Fibroblast of skin of scalp (primary cell): ENCODE data around the gene CIROP.

Experiments used
- DNase-seq: peaks from one replicate; pipeline ENCODE4 v3.0.0-alpha.2; 2013

CIROP gene

DNA sequence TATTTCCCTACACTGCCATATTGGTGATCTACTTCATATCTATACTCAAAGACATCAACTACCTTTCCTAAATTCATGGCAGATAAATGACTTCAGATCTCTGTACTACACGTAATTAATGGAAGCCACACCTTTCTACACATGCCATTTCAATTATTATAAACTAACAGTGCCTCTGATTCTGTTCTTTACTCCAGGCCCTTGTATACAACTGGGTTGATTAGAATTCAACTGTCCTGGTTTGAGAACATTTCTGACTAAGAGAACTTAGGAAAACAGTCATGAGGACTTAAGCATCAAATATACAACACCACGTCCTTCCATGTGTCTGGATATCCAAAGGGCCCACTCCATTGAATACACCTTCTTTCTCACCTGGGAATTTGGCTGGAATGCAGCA, 11.7 kb downstream of the CIROP start:
- no peak for DNase-seq

DNA sequence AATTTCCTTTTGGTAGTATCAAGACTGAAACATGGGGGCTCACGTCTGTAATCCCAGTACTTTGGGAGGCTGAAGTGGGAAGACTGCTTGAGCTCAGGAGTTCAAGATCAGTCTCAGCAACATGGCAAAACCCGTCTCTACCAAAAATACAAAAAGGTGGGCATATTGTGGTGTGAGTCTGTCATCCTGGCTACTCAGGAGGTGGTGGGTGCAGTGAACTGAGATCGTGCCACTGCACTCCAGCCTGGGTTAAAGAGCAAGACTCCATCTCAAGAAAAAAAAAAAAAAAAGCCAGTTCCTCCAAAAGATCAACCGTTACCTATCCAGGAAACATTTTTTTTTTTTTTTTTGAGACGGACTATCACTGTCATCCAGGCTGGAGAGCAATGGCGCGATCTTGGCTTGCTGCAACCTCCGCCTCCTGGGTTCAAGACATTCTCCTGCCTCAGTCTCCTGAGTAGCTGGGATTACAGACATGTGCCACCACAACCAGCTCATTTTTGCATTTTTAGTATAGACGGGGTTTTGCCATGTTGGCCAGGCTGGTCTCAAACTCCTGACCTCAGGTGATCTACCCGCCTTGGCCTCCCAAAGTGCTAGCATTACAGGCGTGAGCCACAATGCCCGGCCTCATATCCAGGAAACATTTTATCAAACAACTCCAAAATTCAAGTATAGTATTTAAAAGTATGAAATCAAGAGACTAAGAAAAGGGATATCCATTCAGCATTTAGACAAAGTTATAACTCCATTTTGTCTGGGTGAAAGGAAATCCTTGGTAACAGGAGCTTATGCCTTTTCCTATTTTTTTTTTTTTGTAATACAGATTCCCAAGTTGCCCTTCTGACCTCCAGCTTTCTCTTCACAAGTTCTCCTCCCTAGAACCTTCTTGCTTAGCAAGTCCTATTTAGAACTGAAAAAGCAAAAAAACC, 13.2 kb downstream of the CIROP start:
- no peak for DNase-seq

DNA sequence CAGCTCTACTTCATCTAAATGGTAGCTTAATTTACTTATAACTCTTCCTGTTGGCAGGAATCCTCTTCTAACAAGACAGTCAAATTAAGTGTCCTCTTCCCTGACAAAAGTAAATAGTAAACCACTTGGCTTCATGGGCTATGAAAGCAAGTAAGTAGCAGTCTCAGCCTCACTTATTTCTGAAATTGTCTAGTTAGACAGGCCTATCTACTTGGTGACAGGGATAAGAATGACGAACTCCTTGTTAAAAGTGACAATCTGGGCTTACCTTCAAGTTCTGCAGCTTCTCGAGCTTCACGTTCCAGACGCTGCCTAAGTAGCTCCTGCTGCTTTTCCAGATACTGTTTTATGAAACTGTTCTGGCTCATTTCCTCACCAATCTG, 14.5 kb downstream of the CIROP start:
- no peak for DNase-seq

DNA sequence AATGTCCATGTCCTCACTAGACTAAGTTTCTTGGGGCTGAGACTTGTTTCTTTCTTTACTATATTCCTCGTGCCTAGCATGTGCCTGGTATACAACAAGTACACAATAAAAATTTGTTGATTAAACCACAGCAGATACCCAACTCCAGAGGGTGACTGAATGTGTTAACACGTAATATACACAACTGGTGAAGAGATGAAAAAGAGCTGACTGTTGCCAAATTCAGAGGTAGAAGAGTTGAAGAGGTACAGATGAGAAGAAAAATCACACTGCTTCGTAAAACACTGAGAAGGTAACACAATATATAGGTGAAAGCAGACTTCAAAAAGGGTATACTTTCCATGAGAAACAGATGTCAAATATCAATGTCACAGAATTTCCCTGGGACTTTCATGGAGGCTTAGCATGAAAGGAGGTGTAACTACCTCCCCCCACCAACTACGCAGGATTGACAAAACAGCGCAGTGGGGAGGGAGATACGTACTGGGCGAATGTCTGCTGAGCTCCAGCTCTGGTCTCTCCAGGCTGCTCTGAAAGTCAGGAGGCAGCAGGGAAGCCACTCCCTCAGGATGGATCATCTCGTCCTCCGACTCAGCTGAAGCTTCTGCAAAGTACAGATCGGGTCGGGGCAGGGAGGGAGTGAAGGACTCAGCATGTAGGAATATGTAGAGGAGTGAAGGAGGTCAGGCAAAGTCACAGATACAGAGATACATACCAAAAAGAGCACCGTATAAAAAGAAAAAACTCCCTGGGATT, 15.1 kb downstream of the CIROP start:
- DNase-seq = no peak

DNA sequence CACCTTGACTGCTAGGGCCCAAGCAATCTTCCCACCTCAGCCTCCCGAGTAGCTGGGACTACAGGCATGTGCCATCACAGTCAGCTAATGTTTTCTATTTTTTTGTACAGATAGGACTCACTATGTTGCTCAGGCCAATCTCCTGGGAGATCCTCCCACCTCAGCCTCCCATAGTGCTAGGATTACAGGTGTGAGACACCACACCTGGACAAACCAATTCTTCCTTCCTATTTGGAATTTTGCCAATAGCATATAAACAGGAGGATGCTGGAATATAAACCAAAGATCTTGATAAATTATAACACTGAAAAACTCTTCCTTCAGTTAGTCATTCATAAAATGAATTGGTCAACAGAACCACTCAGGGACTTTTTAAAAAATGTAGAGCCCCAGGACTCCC, 18.2 kb downstream of the CIROP start:
- DNase-seq = no peak

DNA sequence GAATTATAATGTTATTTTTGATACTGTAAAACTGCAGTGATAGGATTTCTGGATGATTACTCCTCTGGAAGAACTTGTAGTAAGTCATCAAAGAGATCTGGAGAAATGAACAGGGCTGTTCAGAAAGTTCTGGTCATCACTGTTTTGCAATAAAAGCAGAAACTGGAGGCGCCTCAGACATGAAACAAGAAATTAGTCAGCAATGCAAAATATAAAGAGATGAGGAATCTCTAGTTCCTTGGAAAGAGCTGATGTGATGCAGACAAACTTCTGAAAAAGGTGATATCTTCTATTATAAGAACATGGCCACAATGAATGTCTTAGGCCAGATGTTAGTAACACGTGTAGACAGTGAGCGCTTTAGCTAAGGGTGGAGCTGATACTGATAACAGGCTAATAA, 19.3 kb downstream of the CIROP start:
- no peak for DNase-seq

DNA sequence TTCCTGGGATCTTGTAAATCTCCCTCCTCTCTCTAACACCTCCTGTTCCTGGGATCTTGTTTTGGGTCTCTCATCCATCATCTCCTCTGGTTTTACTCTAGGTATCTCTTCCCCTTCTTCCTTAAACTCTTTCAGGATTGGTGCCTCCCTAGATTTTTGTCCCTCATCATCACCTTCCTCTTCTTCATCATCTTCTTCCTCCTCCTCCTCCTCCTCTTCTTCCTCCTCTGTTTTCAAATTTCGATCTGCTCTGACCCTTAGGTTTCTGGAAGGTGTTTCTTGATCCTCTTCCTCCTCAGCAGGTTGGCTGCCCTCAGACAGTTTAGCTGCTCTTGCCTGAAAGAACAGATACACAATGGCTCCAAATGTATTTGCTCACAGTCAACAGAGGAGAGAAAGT, 24.3 kb downstream of the CIROP start:
- no peak for DNase-seq

DNA sequence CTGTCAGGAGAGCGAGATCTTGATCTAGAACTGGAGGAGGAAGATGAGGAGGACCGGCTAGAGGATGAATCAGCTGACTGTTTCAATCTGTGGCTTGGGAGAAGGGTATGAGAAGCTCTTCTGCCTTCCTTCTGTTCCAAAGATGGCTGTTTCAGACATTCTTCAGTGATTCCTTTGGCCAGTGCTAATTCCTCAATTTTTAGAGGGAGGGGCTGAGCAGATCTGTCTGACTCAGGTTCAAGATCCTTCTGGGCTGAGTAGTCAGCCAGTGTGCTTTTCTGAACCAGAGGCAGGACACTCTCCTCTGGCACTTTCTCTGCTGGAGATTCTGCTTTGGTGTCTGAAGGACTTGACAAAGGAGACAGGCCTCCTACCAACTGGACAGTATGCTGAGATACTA, 25.1 kb downstream of the CIROP start:
- DNase-seq = peak; percentile 49

DNA sequence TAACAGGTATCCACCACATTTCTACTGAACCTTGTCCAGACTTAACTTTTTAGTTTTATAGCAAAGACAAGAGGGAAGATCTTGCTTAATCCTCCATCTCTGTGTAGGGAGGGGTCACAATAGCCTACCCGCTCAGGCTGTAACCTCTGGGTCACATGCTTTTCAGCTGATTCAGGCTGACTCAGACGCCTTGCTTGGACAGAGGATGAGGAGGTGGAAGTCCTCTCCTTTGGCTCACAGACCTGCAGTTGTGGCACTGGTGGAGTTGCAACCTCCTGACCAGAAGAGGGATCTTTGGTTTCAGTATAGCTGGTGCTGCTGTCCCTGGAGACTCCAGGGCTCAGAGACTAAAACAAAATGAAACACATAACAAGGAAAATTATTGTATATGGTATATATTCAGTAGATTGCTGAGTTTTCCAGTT, 26.1 kb downstream of the CIROP start:
- DNase-seq = peak; percentile 86

DNA sequence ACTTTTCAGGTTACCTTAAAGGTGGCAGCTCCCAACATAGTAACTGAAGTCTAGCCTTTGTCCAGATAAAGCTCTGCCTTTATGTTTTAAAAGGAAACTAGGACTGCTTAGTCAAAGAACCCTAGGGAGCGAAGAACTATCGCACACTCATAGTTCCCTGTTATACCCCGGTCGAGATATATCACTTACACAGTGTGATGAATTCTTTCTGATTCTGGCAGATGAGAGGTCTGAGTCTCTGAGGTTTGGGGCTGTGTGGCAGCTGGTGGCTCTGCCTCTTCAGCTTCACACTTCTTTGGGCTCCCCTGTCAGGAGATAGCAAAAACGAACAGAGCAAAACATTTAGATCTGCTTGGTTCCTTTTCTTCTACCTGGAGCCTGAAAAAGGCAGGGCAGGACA, 26.8 kb downstream of the CIROP start:
- DNase-seq = no peak

DNA sequence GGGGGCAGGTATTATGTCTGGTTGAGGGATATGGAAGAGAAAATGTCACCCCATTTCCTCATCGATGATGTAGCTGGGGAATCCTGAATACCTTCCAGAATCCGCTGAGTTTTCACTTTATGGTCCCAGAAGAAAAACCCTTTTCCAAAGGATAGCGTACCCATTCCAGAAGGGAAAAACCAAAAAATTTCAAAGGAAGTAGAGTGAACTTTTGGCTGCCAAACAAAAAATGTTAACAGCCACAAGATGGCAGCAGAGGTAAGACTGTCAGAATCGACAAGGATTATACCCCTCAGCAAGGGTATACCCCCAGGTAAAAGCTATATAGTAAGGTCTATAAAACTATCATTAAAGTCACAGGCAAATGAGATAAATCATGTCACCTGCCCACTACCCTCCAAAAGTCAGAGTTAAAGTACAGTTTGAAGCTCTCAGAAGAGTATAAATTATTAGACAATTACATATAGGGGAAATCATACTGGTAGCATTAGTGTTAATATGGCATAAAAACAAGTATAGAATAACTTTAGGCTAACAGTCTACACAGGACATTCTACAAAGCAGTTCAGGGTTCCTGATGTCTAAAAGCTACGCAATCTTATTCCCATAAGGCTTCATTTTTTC, 27.9 kb downstream of the CIROP start:
- DNase-seq = no peak

DNA sequence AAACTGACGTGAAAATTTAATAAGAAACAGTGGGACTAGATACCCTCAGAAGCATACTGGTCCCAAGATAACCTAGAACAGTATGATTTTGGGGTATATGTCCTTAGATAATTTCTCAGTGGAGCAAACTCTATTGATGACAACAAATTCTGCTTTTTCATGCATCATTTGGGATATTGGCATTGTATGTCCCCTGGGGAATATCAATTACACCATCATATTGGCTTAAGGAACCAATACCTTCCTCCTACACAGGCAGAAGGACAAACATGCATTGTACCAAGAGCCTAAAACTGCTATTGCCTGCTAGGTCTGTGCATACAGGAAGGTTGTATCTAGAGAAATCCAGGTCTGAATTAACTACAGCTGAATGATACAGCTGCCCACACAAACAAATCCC, 29.9 kb downstream of the CIROP start:
- DNase-seq = no peak

DNA sequence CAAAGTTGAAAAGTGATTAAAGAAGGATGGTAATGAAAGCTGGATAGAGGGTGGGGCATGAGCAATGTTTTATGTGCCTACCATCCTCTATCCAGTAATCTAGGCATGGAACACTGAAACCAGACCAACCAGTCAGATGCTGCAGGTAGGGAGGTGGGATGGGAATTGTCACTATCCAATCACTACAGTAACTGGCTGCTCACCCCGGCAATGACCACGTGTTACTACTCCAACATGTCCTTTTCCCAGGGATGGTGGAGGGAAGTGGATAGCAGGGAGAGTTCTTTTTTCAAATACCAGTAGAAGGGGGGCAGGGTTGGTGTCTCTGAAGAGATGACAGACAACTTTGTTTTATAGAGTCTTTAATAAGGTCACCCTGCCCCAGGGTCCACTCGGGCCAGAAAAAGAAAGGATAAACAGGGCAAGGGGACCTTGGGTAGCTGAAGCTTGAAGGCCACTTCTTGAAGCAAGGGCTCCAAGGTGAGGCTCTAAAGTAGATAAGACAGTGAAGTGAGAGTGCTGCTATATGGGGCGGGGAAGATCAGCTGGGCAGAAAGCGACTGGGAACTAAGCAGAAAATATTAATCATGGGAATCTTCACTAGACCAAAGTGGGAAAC, 32.8 kb downstream of the CIROP start:
- no peak for DNase-seq

DNA sequence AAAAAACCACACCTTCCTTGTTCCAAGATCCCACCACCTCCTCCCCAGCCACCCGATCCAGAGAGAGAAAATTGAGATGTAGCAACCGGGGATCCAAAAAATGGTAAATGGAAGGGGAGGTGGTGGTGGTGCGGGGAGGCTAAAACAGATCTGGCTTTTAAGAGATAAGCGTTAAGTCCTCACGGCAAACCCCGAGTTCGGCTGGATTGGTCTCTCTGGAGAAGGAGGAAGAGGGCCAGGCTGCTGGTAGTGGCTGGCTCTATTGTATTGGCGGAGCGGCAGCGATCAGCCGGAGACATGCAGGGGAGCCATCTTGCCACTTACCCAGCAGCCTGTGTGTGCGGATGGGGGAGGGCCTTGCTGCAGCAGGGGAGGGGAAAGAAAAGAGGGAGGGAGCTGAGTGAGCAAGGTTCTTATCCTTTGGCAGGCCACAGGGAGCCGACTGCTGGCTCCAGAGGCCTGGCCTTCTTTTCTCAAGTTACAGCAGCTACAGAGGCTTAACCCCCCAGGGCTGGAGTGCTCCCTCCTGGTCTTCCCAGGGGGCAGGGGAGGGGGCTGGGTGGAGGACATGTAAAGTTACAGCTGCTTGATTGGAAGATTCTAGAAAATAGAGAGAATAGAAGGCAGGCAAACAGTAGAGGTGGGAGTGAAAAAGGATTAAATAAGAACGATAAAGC, 33.4 kb downstream of the CIROP start:
- DNase-seq = peak; percentile 94

DNA sequence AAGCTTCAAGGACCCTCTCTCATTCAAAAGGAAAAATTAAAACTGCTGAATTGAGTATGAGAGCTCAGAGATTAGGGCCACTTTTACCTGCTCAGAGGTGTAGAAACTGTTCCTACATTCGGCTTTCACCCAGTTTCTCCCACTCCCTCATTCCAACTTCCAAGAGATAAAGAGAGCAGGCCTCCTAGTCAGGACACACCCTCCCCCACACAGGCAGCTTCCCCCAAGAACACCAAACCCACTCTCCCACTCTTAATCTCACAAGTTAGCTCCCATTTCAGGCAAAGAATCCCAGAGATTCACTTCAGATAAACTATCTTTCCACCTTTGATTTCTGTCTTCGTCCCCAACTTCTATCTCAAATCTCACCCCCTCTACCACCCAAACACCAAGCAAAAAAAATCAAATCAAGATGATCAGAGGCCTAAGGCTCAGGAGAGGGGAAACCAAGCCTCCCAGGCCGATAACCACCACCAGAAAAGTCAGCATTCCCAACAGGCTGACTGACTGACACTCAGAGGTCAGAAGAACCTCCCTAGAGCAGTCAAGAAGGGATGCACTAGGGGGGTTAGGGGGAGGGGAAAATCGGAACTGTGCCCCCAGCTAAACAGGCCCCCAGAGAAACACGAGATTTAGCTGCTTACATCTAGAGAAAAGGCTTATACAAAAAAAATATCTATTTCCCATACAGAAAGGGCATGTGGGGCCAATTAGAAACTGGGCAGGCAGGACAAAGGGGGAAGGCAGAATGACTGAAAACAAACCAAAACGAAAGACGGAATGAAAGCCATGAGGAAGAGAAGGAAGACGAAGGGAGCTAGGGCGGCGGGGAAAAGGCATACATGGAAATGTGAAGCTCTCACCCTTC, 34.3 kb downstream of the CIROP start:
- no peak for DNase-seq

DNA sequence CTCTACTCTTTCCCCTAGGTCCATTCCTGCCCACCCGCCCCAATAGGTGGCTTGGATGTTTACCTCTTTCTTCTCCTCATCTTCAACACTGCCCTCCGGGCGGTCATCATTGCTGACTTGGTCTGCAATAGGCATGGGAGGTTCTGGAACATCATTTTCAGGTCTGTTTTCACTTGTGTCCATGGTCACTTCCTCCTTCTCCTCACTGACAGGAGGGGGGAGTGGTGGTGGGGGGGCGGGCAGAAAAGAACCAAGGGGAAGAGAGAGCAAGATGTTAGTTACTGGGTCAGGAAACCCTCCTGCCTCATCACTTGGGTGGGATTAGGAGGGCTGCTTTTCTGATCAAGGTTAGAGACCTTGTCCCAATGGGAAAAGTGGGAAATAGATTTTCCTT, 35.4 kb downstream of the CIROP start:
- no peak for DNase-seq

DNA sequence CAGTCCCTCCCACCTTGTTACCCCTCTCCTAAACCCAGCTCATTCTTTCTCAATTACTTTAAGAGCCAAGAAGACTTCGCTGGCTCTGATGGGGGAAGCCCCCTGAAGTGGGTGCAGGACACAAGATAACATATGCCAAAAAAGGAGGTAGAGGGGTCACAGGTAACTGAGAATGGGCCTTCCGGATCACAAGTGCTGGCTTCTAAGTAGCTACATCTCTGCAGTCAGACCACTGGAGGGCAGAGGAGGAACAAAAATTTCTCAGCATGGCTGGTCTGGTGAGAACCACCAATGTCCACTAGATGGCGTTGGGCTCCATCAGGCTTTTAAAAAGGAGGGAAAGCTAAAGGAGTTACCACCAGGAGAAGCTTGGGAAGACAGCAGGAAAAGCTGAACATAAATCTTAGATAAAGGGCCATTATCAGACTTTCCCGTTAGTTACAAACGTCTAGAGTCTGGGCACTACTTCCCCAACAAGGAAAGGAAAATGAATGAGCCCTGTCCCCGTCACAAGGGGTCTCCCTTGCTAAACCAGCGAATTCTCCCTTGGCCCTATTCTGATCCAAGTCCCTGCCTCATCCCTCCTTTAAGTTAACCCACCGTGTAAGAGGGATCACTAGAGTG, 35.9 kb downstream of the CIROP start:
- DNase-seq = peak; percentile 91

DNA sequence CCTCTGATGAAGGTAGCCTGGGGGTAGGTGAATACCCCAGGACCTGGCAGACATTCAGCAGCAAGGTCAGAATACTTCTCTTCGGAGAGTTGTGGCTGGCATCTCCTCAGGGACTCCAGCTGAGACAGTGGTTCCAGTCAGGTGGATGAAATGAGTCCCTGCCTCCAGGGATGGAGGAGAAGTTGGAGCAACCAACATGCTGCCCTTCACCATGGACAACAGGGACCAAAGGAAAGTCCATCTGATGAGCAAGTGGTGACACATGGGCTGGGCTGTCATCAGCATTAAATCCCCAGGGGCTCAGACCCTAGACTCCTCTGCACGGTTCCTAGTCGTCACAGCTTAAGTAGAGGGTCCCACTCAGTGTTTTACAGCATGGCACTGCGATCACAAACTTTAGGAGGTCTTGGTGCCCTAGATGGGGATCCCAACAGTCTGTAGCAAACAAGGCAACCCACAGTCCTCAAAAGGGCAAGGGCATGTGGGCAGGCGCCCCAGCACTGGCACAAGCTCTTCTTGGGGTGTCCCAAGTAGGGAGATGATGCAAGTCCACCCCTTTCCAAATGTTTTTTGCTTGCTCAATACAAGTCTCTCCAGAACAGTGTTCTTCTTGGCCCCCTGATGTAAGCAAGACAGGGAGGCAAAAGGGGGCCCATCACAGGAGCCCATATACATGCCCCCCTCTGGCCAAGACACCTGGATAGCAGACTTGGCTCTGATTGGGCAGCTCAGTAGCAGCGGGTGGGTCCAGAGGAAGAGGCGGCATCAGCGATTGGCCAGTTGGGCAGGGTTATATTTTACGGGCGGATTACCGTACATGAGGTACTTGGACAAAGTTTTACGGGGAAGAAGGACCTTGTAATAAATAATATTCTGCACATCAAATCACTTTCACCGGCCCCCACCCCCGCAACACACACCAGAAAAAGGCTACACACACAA, 36.7 kb downstream of the CIROP start:
- no peak for DNase-seq

DNA sequence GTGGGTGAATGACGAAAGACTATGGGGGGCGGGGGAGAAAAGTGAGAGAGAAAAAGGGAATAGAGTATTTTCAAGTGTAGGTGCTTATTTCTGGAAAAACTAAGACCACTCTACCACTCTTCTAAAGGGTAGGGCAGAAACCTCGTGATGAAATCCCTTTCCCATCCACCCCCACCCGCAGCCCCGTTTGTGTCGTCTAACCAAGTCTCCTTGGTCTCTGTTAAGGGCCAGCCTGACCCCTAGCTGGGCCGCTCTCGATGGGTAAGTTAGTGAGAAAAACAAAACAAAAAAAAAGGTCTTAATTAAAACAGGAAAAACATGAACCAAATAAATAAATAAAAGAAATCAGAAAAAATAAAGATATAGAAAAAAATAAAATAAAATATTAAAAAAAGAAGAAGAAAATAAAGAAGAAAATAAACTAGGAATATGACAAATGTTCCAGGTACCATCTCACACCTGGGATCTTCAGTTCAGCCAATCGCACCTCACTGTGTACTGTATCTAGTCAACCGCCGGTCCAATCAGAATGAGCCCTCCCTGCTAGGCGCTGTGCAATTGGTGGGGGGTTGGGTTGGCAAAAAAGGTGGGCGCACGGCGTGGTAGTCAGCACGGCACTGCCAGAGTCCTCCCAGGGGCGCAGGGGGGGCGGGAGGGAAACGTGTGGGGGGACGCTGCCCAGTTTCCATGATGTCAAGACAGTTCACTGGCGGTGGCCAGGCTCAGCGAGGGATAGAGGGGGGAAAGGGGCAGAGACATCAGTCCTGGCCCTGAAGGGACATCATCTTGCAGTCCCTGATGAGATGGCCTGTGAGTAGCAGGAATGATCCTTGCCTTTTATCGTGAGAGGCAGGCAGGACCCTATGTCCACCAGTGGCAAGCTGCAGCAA, 37.7 kb downstream of the CIROP start:
- DNase-seq = no peak
